ENCODE measurements around the gene DGKG.

The DGKG gene

DNA sequence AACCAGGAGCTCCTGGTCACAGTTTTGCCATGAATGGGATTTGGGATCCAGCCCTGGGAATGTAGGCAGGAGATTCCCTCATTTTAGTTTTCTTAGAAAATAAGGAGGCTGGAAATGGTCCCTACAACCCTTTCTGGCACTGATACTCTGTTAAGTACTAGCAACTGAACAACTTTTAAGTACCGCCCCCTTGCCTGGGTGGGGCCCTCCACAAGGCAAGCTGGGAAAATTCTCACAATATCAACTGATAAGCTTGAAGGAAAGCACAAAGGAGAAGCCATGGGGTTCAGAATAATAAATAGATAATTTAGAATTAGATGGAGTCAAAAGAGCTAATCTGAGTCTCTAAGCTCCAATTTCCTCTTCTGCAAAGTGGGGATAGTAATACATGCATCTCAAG, 4.2 kb upstream of the DGKG start:
- Histone ChIP-seq H3K36me3 (ENCODE audit: control insufficient read depth, insufficient read depth, low read length) (no peaks in the 10 kb centered on the region), H3K27ac (ENCODE audit: low read length) (no peak overlapping the region), H3K9me3 (ENCODE audit: control insufficient read depth, insufficient read depth, low read length) (no peaks in the 10 kb centered on the region), H3K4me1 (ENCODE audit: control insufficient read depth, insufficient read depth, low read length) (no peaks in the 10 kb centered on the region), H3K4me3 (ENCODE audit: low read length) (no peak overlapping the region), H3K27me3 (ENCODE audit: control insufficient read depth, insufficient read depth, low read length) (peaks cover 25% of the 10 kb centered on the region)
- WGBS (ENCODE audit: insufficient coverage, insufficient read length) = no CpG with 5 or more reads among the region's 1 CpG
- no peak for DNase-seq (ENCODE audit: low read depth, low spot score)

- Histone ChIP-seq H3K36me3 (ENCODE audit: control insufficient read depth, insufficient read depth, low read length) (no peaks in the 10 kb centered on the region), H3K27me3 (ENCODE audit: control insufficient read depth, insufficient read depth, low read length) (peaks cover 33% of the 10 kb centered on the region), H3K27ac (ENCODE audit: low read length) (no peak overlapping the region), H3K4me1 (ENCODE audit: control insufficient read depth, insufficient read depth, low read length) (no peaks in the 10 kb centered on the region), H3K4me3 (ENCODE audit: low read length) (no peak overlapping the region), H3K9me3 (ENCODE audit: control insufficient read depth, insufficient read depth, low read length) (no peaks in the 10 kb centered on the region)
- no CpG with 5 or more reads among the region's 11 CpGs for WGBS (ENCODE audit: insufficient coverage, insufficient read length)
- no peak for DNase-seq (ENCODE audit: low read depth, low spot score)
Observed at GRCh38 chr3:186365202-186365974, 3.4 kb upstream of the DGKG start.

- no CpG with 5 or more reads among the region's 10 CpGs for WGBS (ENCODE audit: insufficient coverage, insufficient read length)
- peaks cover 37% of the 10 kb centered on the region for H3K27me3 ChIP-seq (ENCODE audit: control insufficient read depth, insufficient read depth, low read length)
- no peak overlapping the region for H3K4me3 ChIP-seq (ENCODE audit: low read length)
- H3K27ac ChIP-seq (ENCODE audit: low read length) = no peak overlapping the region
- no peak for DNase-seq (ENCODE audit: low read depth, low spot score)
- H3K9me3 ChIP-seq (ENCODE audit: control insufficient read depth, insufficient read depth, low read length) = no peaks in the 10 kb centered on the region
- no peaks in the 10 kb centered on the region for H3K4me1 ChIP-seq (ENCODE audit: control insufficient read depth, insufficient read depth, low read length)
- H3K36me3 ChIP-seq (ENCODE audit: control insufficient read depth, insufficient read depth, low read length) = no peaks in the 10 kb centered on the region
Observed at GRCh38 chr3:186362988-186363387, 954 bp upstream of the DGKG start.

DNA sequence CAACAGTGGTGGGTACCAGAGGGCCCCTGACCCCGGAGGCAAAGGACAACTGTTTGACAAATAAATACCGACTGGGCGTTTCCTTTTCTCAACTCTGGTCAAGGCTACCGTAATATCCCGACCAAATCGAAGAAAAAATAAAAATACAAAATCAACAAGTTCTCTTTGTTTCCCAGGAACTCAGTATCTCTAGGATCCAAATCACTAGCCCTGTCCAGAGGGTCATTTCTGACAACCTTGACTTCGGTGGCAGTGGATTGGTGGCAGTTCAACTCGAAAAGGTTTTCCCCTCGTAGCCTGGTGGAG, 456 bp upstream of the DGKG start:
- Histone ChIP-seq H3K27ac (ENCODE audit: low read length) (no peak overlapping the region), H3K4me1 (ENCODE audit: control insufficient read depth, insufficient read depth, low read length) (no peaks in the 10 kb centered on the region), H3K27me3 (ENCODE audit: control insufficient read depth, insufficient read depth, low read length) (peaks cover 37% of the 10 kb centered on the region), H3K4me3 (ENCODE audit: low read length) (peak overlapping the region; percentile 43; the same call in 1 of the 2 replicates), H3K36me3 (ENCODE audit: control insufficient read depth, insufficient read depth, low read length) (no peaks in the 10 kb centered on the region), H3K9me3 (ENCODE audit: control insufficient read depth, insufficient read depth, low read length) (no peaks in the 10 kb centered on the region)
- WGBS (ENCODE audit: insufficient coverage, insufficient read length) = no CpG with 5 or more reads among the region's 9 CpGs
- no peak for DNase-seq (ENCODE audit: low read depth, low spot score)

- Histone ChIP-seq H3K4me1 (ENCODE audit: control insufficient read depth, insufficient read depth, low read length) (no peaks in the 10 kb centered on the region), H3K27me3 (ENCODE audit: control insufficient read depth, insufficient read depth, low read length) (peaks cover 37% of the 10 kb centered on the region), H3K36me3 (ENCODE audit: control insufficient read depth, insufficient read depth, low read length) (no peaks in the 10 kb centered on the region), H3K27ac (ENCODE audit: low read length) (no peak overlapping the region), H3K9me3 (ENCODE audit: control insufficient read depth, insufficient read depth, low read length) (no peaks in the 10 kb centered on the region), H3K4me3 (ENCODE audit: low read length) (peak overlapping the region; percentile 43; the same call in 1 of the 2 replicates)
- WGBS (ENCODE audit: insufficient coverage, insufficient read length) = no CpG with 5 or more reads among the region's 26 CpGs
- DNase-seq (ENCODE audit: low read depth, low spot score) = no peak
Observed at GRCh38 chr3:186361246-186361761, 730 bp downstream of the DGKG start.

- Histone ChIP-seq H3K4me1 (ENCODE audit: control insufficient read depth, insufficient read depth, low read length) (no peaks in the 10 kb centered on the region), H3K9me3 (ENCODE audit: control insufficient read depth, insufficient read depth, low read length) (no peaks in the 10 kb centered on the region), H3K4me3 (ENCODE audit: low read length) (peak overlapping the region; percentile 11; the same call in 1 of the 2 replicates), H3K36me3 (ENCODE audit: control insufficient read depth, insufficient read depth, low read length) (no peaks in the 10 kb centered on the region), H3K27ac (ENCODE audit: low read length) (no peak overlapping the region), H3K27me3 (ENCODE audit: control insufficient read depth, insufficient read depth, low read length) (peaks cover 37% of the 10 kb centered on the region)
- no CpG with 5 or more reads among the region's 27 CpGs for WGBS (ENCODE audit: insufficient coverage, insufficient read length)
- DNase-seq (ENCODE audit: low read depth, low spot score) = no peak
Observed at GRCh38 chr3:186360779-186361178, 1.3 kb downstream of the DGKG start.

GRCh38 chr3:186359078-186359477, 3.0 kb downstream of the DGKG start:
- H3K27ac ChIP-seq (ENCODE audit: low read length) = no peak overlapping the region
- peaks cover 36% of the 10 kb centered on the region for H3K27me3 ChIP-seq (ENCODE audit: control insufficient read depth, insufficient read depth, low read length)

GRCh38 chr3:186356152-186356551, 5.9 kb downstream of the DGKG start:
- no peak for DNase-seq (ENCODE audit: low read depth, low spot score)
- no peaks in the 10 kb centered on the region for H3K9me3 ChIP-seq (ENCODE audit: control insufficient read depth, insufficient read depth, low read length)
- no peak overlapping the region for H3K4me3 ChIP-seq (ENCODE audit: low read length)
- no peak overlapping the region for H3K27ac ChIP-seq (ENCODE audit: low read length)
- H3K27me3 ChIP-seq (ENCODE audit: control insufficient read depth, insufficient read depth, low read length) = peaks cover 11% of the 10 kb centered on the region
- H3K4me1 ChIP-seq (ENCODE audit: control insufficient read depth, insufficient read depth, low read length) = no peaks in the 10 kb centered on the region
- no peaks in the 10 kb centered on the region for H3K36me3 ChIP-seq (ENCODE audit: control insufficient read depth, insufficient read depth, low read length)
- no CpG with 5 or more reads among the region's 5 CpGs for WGBS (ENCODE audit: insufficient coverage, insufficient read length)

More at GRCh38 chr3:186359078-186359477, 3.0 kb downstream of the DGKG start:
- no peak for DNase-seq (ENCODE audit: low read depth, low spot score)
- no peaks in the 10 kb centered on the region for H3K36me3 ChIP-seq (ENCODE audit: control insufficient read depth, insufficient read depth, low read length)
- no CpG with 5 or more reads among the region's 3 CpGs for WGBS (ENCODE audit: insufficient coverage, insufficient read length)
- H3K9me3 ChIP-seq (ENCODE audit: control insufficient read depth, insufficient read depth, low read length) = no peaks in the 10 kb centered on the region
- no peak overlapping the region for H3K4me3 ChIP-seq (ENCODE audit: low read length)
- H3K4me1 ChIP-seq (ENCODE audit: control insufficient read depth, insufficient read depth, low read length) = no peaks in the 10 kb centered on the region

DNA sequence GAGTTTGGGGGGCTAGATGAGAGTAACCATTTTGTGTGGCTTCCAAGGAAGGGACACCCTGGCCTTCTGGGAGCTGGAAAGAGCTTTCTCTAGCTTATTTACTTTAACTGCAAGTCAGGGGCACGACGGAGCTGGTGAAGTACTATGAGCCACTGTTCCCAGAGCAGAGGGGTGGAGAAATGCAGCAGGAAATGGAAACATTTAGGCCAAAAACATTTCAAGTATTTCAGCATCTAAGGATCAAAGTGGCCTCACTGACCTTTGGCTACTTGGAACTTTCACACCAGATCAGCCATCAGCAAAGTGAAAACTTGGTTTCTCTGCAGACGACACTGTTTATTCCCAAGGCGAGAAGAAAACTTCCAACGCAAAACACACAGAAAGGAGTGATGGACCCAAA, 7.9 kb downstream of the DGKG start:
- Histone ChIP-seq H3K4me3 (ENCODE audit: low read length) (no peak overlapping the region), H3K27me3 (ENCODE audit: control insufficient read depth, insufficient read depth, low read length) (no peaks in the 10 kb centered on the region), H3K27ac (ENCODE audit: low read length) (no peak overlapping the region), H3K4me1 (ENCODE audit: control insufficient read depth, insufficient read depth, low read length) (no peaks in the 10 kb centered on the region), H3K36me3 (ENCODE audit: control insufficient read depth, insufficient read depth, low read length) (no peaks in the 10 kb centered on the region), H3K9me3 (ENCODE audit: control insufficient read depth, insufficient read depth, low read length) (no peaks in the 10 kb centered on the region)
- no CpG with 5 or more reads among the region's 5 CpGs for WGBS (ENCODE audit: insufficient coverage, insufficient read length)
- no peak for DNase-seq (ENCODE audit: low read depth, low spot score)

GRCh38 chr3:186352369-186352768, 9.7 kb downstream of the DGKG start:
- no peaks in the 10 kb centered on the region for H3K27me3 ChIP-seq (ENCODE audit: control insufficient read depth, insufficient read depth, low read length)
- H3K9me3 ChIP-seq (ENCODE audit: control insufficient read depth, insufficient read depth, low read length) = no peaks in the 10 kb centered on the region
- no peaks in the 10 kb centered on the region for H3K4me1 ChIP-seq (ENCODE audit: control insufficient read depth, insufficient read depth, low read length)
- H3K36me3 ChIP-seq (ENCODE audit: control insufficient read depth, insufficient read depth, low read length) = no peaks in the 10 kb centered on the region
- WGBS (ENCODE audit: insufficient coverage, insufficient read length) = no CpG with 5 or more reads among the region's 4 CpGs
- DNase-seq (ENCODE audit: low read depth, low spot score) = no peak
- H3K4me3 ChIP-seq (ENCODE audit: low read length) = no peak overlapping the region
- H3K27ac ChIP-seq (ENCODE audit: low read length) = no peak overlapping the region

DNA sequence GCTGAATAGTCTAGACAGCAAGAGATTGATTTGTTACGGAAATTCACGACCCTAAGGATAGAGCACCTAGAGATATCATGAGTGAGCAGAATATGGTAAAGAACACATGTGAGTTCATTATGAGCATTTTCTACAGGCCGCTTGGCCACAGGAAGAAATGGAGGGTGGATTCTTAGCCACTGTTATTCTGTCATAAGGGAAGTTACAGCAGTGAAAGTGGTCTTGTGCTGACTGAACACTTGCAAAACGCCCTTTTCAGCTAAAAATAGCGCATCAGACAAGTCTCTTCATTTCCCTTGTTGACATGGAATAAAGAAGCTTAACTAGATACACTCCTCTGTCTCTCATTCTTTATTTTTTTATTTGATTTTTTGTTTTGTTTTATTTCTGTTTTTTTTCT, 19.8 kb downstream of the DGKG start:
- no peaks in the 10 kb centered on the region for H3K4me1 ChIP-seq (ENCODE audit: control insufficient read depth, insufficient read depth, low read length)
- DNase-seq (ENCODE audit: low read depth, low spot score) = no peak
- no peak overlapping the region for H3K4me3 ChIP-seq (ENCODE audit: low read length)
- H3K27ac ChIP-seq (ENCODE audit: low read length) = no peak overlapping the region
- H3K36me3 ChIP-seq (ENCODE audit: control insufficient read depth, insufficient read depth, low read length) = no peaks in the 10 kb centered on the region
- no CpG with 5 or more reads among the region's 5 CpGs for WGBS (ENCODE audit: insufficient coverage, insufficient read length)
- no peaks in the 10 kb centered on the region for H3K9me3 ChIP-seq (ENCODE audit: control insufficient read depth, insufficient read depth, low read length)
- H3K27me3 ChIP-seq (ENCODE audit: control insufficient read depth, insufficient read depth, low read length) = no peaks in the 10 kb centered on the region
